Endometrium (tissue), 2 donors: Measurements from ENCODE around the gene ACADVL.
"Not testable (repeated sequence)": the region's sequence is repeated elsewhere in the genome, so short reads cannot be mapped to it uniquely, and the experiment has no call there.

Source experiments
- FAIRE-seq: peaks from 2 replicates; lab custom pipeline; 2012; peaks lifted over from hg19 to GRCh38; lab: Jason Lieb, UNC
- donor health status: control.
- donor health status: control.

ACADVL gene

DNA sequence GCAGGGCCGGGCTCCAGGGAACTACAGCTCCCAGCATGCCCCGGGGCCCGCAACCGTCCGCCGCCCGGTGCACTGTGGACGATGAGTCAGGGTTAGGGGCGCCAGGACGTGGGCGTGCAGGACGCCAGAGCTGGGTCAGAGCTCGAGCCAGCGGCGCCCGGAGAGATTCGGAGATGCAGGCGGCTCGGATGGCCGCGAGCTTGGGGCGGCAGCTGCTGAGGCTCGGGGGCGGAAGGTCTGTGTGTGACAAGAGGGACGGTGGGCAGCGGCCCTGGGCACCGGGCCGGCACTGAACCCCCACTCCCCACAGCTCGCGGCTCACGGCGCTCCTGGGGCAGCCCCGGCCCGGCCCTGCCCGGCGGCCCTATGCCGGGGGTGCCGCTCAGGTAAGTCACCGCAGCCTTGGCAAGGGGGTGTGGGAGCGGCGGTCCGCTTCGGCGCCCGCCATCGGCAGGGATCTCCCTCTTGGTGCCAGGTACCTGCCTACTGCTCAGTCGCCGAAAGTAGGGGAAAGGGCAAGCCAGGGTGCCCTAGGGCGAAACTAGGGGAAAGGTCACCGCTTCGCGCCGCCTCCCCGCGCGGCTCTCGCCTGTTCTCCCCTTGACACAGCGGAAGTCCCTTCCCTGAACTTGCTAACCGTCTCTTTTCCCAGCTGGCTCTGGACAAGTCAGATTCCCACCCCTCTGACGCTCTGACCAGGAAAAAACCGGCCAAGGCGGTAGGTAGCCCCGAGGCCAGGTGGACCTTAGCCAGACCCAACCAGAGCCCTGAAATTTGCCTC lies at the start of gene ACADVL, which contains the start of gene DLG4:
TSS of gene ACADVL (plus strand) at position 127 of the 781 bp plus-strand sequence. CDS start at position 174, 47 bp downstream.
TSS of gene DLG4 (minus strand) at position 25 of the 781 bp plus-strand sequence.
- peak; percentile 33 for FAIRE-seq

DNA sequence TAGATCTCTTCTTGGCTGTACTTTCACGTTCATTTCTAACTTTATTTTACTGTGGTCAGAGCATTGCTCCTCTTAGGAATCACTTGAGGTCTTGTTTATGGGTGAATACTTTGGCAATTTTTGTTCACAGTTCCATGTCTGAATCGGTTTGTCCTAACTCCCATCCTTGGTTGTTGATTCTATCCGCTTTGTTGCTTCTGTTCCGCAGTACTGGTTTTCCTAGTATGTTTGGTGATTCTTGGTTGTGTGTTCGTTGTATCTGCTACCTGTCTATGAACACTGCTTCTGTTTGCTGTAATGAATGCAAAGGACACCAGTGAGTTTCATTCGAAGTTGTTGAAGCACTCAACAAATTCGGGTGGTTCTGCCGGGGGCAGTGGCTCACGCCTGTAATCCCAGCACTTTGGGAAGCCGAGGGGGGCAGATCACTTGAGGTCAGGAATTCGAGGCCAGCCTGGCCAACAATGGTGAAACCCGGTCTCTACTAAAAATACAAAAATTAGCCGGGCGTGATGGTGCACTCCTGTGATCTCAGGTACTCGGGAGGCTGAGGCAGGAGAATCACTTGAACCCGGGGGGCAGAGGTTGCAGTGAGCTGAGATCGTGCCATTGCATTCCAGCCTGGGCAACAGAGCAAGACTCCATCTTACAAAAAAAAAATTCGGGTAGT lies 47.1 kb upstream of the ACADVL start:
- FAIRE-seq, result not testable (repeated sequence)

DNA sequence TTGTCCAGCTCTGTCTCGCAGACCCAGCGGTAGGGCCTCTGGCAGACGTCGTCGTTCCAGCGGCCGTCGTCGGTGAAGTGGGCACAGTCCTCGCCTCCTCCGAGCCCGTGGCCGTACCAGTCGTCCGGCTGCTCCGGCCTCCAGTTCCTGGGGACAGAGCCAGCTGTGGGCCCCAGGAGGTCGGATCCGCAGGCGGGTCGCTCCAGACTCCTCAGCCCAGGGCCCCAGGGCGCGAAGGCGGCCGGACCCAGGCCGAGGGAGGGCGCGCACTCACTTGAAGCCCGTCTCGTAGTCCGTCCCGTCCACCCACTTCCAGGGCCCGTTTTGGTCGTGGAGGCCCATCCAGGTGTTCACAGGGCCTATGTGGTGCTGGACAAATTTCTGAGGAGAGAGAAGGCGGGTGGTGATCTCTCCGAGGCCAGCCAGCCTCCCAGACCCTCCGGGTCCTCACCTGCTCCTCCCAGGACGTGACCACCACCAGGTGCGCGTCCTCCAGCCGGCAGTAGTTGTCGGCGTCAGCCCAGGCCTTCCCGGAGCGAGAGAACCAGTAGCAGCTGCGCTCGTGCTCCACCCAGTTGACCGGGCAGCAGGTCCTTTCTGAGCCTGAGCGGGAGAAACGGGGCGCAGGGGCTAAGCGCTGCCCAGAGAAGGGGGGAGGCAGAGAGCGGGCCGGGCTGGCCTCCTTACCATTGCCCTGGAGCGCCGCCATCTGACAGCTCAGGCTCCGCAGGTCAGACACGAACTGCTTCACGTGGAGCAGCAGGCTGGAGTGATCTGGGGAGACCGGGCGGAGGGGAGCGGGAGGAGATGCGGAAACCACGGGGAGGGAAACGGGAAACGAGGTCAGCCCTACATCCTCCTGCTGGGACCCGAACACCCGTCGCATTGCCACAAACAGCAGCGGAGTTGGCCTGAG lies 45.8 kb upstream of the ACADVL start:
- no peak for FAIRE-seq

DNA sequence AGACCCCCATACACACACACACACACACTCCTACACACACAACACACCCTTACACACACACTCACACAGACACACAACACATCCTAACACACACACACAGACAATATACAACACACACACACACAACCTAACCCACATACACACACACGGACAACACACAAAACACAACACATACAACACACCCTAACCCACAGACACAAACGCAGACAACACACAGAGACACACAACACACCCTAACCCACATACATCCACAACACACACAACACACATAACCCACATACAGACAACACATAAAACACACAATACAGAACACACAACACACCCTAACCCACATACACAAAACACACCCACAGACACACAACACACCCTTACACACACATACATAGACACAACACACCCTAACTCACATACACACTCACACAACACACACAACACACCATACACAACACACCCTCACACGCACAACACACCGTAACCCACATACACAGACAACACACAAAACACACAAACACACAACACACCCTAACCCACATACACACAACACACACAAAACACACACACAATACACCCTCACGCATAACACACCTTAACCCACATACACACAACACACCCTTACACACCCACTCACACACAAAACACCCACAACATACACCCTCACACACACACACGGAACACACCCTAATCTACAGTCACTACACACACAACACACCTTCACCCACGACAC lies 45.0 kb upstream of the ACADVL start:
- FAIRE-seq, result no peak

DNA sequence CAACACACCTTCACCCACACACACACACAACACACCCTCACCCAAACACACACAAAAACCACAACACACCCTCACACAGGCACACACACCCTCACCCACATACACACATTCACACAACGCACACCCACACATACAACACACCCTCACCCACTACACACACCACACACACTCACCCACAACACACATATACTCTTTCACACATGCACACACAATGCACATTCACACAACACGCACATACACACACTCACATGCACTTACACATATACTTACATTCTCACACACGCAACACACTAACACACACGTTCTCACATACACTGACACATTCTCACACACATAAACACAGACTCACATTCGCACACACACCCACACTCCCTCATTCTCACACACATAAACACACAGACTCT lies 44.4 kb upstream of the ACADVL start:
- FAIRE-seq, result no peak

DNA sequence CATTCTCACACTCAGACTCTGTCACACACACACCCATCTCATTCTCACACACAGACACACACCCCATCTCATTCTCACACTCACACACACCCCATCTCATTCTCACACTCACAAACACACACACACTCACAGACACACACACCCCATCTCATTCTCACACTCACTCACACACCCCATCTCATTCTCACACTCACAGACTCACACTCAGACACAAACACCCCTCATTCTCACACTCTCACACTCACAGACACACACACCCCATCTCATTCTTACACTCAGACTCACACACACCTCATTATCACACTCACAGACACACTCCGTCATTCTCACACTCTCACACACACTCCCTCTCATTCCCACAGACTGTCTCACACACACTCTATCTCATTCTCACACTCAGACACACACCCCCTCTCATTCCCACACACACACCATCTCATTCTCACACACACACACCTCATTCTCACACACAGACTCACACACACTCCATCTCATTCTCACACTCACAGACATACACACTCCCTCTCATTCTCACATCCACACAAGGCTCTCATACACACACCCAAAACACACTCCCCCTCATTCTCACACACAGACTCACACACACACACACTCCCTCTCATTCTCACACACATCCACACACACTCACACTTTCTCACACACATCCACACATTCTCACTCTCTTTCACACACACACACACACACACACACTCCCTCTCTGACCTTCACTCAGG lies 43.5 kb upstream of the ACADVL start:
- no peak for FAIRE-seq

DNA sequence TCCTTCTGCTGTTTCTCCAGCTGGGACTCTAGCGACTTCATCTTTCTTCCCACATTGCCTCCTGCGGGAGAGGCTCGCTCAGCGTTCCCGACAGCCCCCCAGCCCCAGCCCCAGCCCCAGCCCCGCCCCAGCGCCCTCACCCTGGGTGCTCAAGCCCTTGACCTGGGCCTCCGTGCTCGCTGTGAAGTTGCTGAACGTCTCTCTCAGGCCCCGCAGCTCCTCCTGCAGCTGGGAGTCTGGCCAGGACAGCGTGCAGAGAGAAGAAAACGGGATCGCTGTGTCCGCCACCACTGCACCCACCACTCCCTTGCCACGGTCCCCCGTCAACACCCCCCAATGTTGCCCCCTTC lies 42.9 kb upstream of the ACADVL start:
- no peak for FAIRE-seq

DNA sequence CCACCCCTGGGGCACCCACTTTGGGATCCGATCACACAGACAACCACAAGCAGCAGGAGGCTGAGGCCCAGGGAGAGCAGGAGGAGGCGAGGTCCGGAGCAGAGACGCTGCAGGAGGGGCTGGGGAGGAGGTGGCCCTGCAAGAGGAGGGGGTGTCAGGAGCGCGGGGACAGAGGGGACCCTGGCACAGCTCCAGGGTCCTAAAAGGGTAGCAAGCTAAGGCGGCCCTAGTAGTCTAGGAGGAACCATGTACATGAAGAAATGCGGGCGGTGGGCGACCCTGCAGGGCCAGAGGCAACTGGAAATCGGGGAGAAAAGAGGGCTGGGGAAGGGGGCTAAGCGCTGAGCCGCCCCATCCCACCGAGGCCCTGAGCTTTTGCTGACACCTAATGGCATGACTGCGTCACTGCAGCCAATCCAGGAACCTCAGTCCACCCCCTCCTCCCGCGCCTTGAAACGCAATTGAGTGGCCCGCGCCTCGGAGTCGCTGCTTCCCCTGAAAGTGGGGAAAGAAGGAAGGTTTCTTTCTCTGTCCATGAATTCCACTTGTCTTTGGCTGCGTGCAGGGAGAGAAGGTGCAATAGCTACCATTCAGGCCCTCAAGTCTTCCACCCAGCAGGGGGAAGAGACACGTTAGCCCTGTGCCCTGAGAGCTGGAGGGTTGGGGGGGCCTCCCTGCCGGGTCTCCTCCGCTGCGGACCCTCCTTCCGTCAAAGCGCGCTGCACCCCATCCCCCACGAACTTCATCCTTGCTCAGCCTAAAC lies 42.4 kb upstream of the ACADVL start:
- no peak for FAIRE-seq

DNA sequence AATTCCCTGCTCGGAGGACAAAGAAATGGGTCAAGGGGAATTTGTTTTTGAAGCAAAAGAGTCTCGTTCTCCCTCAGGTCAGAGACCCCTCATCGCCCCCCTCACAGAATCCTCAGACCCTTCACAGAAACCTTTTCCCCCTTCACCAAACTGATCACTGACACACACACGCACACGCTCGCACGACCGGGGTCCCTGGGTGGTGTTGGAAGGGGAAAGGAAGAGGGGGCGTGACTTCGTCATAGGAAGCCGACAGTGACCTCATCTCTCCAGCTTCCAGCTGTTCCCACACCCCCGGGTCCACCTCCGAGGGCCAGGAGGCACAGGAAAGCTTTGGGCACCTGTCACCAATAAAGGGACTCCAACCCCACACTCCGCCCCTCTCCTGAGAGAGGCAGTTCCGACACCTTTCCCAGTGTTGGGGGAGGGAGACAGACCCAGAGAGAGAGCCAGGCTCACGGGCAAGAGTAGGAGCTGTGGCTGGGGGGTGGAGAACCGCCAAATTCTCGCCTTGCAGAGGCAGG lies 41.7 kb upstream of the ACADVL start:
- no peak for FAIRE-seq

DNA sequence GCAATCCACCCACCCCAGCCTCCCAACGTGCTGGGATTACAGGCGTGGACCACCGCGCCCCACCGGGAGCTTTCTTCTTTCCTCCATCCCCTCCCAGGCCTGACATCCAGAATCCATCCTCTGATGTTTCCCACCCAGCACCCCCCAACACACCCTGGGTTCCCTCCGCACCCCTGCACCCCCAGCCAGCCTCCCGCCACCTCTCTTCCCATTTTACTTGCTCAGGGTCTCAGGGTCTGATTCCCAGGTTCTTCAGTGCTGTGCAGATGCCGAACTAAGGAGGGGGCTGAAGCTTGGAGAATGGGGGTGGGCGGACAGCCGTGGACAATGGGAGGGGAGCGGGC lies 40.8 kb upstream of the ACADVL start:
- no peak for FAIRE-seq

DNA sequence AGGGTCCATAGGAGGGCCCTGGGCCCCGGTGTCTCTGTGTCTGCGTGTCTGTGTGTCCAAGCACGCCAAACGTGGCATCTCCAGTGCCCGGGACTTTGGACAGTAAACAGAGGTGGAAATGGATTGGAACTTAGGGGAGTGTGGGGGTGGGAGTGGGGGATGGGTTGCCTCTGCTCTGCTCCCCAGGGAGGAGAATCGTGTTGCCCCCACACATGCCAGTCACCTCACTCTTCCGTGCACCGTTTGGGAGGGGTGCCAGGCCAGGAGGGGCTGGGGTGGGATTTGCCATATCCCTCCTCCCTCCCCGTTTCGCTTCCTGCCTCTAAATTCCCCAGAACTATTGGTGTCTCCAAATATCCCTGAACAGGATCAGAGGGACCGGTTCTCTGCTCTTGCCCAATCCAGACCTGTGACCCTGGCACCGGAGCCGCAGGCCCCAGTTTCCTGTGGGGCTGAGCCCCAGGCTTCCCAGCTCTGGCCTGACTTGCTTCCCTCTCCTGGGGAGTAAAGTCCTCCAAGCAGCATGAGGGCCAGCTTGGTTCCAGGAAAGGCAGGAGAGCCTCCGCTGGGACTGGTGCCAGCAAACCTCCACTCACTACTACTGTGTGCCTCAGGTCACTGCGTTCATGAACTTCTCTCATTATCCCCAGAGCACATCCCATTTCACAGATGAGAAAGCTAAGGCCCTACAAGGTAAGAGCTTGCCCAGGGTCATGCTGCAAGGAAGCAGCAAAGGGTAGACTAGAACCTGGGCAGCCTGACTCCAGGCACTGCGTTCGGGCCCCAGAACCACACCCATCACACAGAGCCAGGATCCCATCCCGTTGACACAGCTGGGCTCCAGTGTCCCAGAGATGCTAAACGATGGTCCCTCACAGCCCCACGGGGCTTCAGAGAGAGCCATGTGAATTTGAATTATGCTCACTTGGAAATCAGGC lies 40.2 kb upstream of the ACADVL start, which contains the start of gene ASGR1:
TSS of gene ASGR1 (minus strand) at position 54 of the 938 bp plus-strand sequence. CDS start 807 bp downstream, outside the sequence.
- FAIRE-seq, result no peak

DNA sequence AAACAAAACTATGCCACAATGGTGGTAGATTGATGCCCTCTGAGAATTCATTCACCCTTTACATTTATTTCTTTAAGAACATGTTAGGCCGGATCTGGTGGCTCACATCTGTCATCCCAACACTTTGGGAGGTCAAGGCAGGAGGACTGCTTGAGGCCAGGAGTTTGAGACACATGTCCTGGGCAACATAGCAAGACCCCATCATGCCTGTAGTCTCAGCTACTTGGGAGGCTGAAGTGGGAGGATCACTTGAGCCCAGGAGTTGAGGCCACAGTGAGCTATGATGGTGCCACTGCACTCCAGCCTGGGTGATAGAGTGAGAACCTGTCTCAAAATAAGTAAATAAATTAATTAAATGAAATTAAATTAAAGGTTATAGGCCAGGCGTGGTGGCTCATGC lies 37.6 kb upstream of the ACADVL start:
- FAIRE-seq, result not testable (repeated sequence)

DNA sequence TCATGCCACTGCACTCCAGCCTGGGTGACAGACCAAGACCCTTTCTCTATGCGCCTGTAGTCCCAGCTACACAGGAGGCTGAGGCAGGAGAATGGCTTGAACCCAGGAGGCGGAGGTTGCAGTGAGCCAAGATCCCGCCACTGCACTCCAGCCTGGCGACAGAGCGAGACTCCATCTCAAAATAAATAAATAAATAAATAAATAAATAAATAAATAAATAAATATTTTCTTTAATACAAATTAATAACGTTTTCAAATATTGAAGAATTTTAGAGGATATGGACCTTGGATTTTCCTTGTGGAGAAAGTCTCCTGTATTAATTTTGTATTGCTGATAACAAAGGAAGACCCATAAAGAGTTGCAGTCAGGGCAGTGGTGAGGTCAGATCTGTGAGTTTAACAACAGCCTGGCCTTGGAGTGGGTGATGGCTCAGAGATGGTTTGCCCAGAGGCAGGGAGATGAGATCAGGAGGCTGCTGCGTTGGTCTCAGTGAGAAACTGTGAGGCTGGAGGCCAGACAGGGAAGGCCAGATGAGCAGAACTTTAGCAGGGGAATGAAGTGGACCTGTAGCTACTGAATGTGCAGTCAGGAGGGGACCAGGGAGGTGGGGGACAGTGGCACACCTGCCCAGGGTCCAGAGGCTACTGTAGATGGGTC lies 36.2 kb upstream of the ACADVL start:
- no peak for FAIRE-seq

DNA sequence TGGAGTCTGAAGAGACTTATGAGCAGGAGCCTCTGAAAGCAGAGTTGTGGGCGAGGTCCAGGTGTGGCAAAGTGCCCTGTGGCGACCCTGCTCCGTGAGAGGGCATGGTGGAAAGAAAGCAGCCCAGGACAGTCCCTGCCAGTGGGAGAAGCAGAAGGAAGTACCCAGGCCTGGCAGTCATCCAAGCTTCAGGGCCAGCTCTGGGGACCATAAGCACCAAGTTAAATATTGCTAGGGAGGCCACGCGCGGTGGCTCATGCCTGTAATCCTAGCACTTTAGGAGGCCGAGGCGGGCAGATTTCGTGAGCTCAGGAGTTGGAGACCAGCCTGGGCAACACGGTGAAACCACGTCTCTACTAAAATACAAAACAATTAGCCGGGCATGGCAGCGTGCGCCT lies 35.6 kb upstream of the ACADVL start:
- no peak for FAIRE-seq

DNA sequence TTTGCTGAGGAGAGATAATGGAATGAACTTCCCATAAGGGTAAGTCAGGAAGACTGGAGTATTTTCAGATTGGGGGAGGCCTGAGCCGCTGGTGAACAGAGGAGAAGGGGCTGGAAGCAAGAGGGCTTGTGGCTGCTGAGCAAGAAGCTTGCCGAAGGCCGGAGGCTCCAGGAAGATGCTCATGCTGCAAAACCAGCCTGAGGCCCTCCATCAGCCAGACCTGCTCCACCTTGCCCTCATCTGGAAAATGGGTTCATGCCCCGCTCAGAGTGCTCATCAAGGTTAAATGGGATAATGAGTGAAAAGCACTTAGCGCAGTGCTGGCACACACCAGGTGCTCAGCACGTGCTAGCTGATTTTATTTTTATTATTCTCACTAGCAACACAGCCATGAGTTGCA lies 35.1 kb upstream of the ACADVL start:
- FAIRE-seq, result no peak

DNA sequence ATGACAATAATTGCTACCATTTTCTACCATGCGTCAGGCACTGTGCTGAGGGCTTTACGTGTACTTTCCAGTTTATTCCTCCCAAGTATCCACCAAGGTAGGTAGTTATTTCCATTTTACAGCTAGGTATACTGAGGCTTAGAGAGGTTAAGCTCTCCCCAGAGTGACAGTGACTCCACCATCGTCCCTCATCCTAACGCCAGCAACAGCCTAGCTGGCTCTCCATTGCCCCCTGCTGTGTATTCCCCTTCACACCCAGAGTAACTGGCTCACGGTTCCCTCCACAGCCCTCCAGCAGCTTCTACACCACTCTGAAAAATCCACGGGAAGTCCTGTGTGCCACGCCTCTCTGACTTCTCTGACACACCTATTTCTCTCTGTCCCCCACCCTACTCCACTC lies 33.5 kb upstream of the ACADVL start:
- no peak for FAIRE-seq

DNA sequence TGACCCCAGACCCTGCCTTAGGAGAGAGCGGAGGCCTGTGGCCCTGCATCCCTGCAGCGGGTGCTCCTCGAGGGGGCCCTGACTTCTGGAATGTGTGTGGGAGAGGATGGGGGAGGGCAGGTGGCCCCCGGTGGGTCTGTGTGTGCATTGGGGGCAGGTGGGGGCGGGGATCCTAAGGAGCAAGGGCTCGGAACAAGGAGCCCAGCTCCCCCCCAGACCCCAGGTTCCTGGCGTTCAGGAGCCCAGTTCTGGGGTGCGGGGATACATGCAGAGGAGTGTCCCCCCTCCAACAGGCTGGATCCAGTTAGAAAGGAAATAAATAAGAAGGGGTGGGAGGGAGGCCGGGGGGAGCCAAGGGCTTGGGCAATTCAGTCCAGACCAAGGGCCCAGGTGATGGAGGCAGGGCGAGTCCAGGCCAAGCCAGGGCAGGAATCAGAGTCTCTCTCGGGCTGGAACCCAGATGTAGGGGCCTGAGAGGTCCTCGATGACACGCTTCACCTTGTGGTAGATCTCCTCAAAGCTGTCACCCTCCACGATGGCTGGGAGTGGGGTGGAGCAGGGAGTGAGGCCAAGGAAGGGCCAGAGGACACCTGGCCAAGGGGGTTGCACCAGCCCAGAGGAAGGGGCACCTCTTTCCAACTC lies 29.3 kb upstream of the ACADVL start:
- FAIRE-seq, result no peak

DNA sequence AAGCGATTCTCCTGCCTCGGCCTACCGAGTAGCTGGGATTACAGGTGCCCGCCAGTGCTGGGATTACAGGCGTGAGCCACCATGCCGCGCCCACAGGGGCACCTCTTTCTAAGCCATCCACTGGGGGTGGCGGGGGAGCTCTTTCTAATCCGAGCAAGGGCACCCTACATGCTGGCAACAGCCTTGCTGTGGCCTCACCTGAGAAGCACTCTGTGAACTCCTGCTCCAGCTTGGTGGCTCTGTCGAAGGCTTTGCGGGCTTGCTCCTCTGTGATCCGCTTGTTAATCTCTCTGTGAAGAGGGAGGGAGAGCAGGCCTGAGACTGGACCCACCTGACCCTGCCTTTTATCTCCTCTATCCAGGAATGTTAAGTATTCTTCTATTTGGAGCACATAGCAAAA lies 28.7 kb upstream of the ACADVL start:
- FAIRE-seq, result no peak
